CD4-positive, alpha-beta T cell treated with Interleukin-21 for 1 hour (primary cell): ENCODE results near the gene TMOD1.
"Not testable (repeated sequence)": the region's sequence is repeated elsewhere in the genome, so short reads cannot be mapped to it uniquely, and the experiment has no call there.

Experiments
- DNase-seq: peaks from one replicate; pipeline ENCODE4 v3.0.0-alpha.2; 2020

The TMOD1 gene

DNA sequence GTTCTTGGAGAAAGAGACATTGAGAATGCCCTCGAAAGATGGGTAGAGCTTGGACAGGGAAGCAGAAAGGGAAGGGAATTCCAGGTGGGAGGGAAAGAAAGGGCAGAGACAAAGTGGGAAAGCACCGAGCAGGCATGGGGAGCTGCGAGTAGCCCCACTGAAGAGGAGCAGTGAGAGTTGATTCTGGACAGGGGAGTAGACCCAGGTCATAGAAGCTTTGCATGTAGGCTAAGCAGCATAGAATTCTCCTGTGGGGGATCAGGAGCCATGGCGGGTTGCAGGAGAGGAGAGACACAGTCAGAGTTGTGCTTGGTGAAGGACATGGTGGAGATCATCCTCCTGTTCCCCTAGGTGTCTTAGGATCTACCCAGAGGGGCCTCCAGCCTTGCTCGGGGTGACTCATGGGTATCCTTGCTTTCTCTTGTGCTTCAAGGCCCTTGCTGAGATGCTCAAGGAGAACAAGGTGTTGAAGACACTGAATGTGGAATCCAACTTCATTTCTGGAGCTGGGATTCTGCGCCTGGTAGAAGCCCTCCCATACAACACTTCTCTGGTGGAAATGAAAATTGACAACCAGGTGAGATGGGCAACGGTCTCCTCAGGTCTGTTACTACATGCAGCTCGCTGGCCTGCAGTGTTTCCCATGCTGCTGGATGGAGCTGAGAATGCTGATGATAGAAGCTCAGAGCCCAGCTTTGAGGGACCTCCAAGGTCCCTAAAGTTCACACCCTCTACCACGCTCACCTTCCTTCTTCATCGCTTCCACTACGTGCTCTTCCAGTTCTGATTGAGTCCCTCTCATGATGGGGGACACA, 67.2 kb downstream of the TMOD1 start:
- no peak for DNase-seq

DNA sequence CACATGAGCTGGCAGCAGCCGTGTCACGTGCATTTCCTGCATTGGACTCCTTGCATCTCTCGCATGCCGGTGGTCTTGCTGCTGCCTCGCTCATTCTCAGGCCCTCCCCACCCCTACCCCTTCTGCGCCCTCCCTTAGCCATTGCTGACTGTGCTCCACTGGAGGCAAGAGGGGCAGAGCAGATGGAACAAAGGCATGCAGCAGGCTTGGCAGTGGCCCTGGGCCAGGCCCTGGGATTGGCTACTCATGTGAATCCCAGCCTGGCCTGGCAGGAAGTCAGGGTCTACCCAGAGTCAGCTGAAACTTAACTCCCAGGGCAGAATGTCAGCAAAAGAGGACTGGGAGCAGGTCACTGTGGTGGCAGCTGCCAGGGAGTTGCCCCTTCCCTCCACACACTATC, 69.4 kb downstream of the TMOD1 start:
- no peak for DNase-seq

DNA sequence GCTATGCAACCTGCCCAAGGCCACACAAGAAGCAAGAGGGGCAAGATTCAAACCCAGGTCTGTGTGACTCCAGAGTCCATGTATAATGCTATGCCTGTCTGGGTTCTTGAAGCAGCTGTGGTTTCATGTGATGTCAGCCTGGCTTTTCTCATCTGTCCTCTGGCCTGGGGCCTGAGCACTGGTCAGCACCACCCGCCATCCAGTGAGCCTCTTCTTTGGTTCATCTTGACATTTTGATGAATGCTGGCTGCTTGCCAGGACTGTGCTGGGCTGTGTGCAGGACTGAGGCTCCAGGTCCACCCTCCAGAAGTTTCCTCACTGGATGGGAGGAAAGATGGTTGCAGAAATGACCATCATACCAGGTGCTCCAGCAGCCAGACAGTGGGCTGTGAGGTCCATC, 70.2 kb downstream of the TMOD1 start:
- no peak for DNase-seq

DNA sequence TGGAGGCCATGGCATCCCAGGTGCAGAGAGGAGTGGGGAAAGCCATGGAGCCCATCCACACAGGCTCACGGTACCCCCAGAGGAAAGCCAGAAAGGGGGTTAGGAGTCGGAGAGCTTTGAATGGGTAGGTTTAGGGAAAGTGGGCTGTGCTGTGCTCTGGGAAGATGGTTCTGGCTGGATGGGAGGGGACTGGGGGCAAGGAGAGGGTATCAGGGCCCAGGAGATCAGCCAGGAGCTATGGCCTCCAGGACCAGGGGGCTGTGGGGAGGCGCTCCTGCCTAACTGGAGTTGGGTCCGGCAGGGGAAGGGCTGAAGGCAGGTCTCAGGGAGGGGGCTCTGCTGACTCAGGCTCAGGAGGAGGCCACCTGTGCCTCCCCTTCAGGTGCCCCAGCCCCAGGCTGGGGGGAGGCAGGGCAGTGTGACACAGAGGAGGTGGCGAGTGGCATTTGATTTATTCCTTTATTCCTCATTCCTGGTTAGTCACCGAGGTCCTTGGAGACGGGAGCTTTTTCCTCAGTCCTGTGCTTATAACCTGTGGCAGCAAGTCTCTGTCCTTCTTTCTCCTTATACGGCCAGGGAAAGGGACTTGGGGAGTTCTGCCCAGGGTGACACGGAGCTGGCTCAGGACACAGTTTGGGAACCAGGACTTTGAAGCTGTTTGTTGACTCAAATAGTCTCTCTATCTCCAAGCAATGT, 70.9 kb downstream of the TMOD1 start:
- DNase-seq, result no peak

- no peak for DNase-seq
Measured at GRCh38 chr9:97572892-97573365, 71.5 kb downstream of the TMOD1 start.

DNA sequence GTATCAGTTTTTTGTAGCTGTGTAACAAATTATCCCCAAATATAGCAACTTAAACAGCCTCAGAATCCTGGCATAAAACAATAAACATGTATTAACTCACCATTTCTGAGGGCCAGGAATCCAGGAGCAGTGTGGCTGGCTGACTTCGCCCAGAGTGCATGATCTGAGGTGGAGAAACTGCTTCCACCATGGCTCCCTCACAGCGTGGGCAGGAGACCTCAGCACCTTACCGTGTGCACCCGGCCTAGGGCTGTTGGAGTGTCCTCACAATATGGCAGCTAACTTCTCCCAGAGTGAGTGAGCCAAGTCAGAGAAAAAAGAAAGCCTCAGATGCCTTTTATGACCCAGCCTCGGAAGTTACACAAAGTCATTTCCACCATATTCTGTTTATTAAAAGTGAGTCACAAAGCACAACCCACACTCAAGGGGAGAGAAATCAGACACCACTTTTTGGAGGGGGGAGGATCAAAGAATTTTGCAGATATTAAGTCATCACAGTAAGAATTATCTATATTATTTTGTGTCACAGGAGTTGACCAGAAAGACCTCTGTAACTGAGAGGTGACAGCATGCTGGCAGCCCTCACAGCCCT, 72.1 kb downstream of the TMOD1 start:
- DNase-seq, result no peak

DNA sequence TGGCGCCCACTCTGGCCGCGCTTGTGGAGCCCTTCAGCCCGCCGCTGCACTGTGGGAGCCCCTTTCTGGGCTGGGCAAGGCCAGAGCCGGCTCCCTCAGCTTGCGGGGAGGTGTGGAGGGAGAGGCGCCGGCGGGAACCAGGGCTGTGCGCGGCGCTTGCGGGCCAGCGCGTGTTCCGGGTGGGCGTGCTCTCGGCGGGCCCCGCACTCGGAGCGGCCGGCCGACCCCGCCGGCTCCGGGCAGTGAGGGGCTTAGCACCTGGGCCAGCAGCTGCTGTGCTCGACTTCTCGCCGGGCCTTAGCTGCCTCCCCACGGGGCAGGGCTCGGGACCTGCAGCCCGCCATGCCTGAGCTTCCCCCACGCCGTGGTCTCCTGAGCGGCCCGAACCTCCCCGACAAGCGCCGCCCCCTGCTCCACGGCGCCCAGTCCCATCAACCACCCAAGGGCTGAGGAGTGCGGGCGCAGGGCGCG, 72.7 kb downstream of the TMOD1 start:
- DNase-seq, result not testable (repeated sequence)

- DNase-seq, result peak; percentile 49
Measured at GRCh38 chr9:97574921-97575672, 73.6 kb downstream of the TMOD1 start.

GRCh38 chr9:97575673-97576200, 74.3 kb downstream of the TMOD1 start:
- no peak for DNase-seq

- DNase-seq, result no peak
Measured at GRCh38 chr9:97577051-97577450, 75.6 kb downstream of the TMOD1 start.

DNA sequence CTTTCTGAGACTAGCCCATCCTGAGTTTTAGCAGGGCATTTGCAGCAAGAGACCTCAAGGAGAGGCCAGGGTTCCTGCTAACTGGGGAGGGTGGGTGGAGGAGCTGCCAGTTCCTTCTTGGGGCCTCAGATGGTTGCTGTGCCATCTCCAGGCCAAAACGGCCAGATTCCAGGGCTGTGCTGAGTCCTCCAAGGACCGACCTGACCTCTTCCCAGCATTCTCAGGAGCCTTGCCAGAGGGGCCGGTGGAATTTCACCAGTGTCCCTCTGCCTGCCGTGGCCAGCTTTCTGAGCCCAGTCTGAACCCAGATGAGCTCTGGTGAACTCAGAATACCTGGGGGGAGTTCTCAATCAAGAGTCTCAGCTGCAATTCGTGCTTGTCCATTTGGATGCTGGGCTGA, 77.4 kb downstream of the TMOD1 start:
- no peak for DNase-seq

GRCh38 chr9:97579914-97580313, 78.4 kb downstream of the TMOD1 start:
- no peak for DNase-seq

- not testable (repeated sequence) for DNase-seq
Measured at GRCh38 chr9:97581590-97581989, 80.1 kb downstream of the TMOD1 start.

DNA sequence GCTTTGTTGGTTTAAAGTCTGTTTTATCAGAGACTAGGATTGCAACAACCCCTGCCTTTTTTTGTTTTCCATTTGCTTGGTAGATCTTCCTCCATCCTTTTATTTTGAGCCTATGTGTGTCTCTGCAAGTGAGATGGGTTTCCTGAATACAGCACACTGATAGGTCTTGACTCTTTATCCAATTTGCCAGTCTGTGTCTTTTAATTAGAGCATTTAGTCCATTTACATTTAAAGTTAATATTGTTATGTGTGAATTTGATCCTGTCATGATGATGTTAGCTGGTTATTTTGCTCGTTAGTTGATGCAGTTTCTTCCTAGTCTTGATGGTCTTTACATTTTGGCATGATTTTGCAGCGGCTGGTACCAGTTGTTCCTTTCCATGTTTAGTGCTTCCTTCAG, 83.3 kb downstream of the TMOD1 start:
- DNase-seq, result not testable (repeated sequence)

DNA sequence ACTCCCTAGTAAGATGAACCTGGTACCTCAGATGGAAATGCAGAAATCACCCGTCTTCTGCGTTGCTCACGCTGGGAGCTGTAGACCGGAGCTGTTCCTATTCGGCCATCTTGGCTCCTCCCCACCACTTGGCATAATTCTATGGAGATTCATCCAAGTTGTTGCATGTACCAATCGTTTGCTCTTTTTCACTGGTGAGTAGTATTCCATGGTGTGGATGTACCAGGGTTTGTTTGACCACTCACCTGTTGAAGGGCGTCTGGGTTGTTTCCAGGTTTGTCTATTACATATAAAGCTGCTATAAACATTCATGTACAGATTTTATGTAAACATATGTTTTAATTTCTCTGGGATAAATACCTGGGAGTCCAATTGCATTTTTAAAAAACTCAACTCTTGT, 85.4 kb downstream of the TMOD1 start:
- DNase-seq, result not testable (repeated sequence)

- DNase-seq, result no peak
Measured at GRCh38 chr9:97591535-97591934, 90.1 kb downstream of the TMOD1 start.

- DNase-seq, result no peak
Measured at GRCh38 chr9:97592126-97592525, 90.7 kb downstream of the TMOD1 start.

DNA sequence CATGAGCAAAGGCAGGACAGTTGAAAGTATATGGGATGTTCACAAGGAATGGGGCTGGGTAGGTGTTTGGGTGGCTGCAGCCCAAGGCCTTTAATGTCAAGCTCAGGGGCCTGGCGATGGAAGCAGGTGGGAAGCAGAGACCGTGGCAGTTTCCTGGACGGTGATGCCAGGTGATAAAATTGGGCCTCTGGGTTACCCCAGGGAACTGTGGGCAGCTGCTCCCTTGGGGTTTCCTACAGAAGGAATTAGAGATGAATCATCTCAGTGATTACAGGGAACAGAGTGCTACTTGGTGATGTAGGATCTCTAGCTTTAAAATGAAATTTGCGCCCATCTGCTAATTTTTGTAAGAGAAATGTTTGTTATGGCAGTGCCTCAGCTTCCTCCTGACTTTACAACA, 92.5 kb downstream of the TMOD1 start:
- DNase-seq, result no peak

DNA sequence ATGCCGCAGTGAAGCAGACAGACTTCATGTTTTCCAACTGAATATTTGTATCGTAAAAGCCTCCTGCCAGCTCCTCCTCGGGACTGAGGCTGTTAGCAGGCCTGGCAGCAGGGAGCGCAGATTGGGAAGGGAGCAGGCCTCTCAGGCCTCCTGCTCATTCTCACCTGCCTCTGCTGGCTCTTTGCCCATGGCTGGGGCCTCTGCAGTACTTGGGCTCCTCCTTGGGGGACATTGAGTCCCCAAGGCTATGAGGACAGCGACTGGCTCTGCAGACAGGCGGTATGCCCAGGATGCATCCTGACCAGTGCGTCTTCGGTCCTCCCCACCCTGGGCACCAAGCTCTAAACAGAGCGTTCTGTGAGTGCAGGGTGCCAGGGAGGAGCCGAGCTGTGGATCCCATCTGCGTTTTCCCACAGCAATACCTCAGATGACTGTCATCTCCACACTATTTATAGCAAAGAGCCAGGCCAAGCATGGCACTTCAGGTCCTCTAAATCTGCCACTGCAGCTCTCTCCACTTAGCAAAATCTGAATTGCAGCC, 93.0 kb downstream of the TMOD1 start:
- DNase-seq, result no peak

DNA sequence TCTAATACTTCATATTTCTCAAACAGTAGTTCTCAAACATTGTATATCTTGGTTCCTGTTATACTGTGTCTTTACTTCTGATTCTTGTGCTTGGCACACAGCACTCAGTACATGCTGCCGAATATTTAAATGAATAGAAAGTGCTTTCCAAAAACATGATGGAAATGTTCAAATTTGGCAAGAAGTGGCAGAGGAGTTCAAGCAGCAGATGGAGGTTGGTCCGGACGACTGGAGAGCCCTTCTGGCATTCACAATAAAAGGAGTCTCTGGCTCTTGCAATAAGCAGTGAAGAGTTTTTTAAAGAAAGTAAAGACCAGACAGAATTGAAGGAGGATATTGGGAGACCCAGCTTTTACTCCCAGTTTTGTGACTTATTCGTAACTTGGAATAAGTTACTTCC, 95.4 kb downstream of the TMOD1 start:
- DNase-seq, result no peak

GRCh38 chr9:97598461-97599288, 97.2 kb downstream of the TMOD1 start:
- peak; percentile 74 for DNase-seq
